IMR-90 (cell line): ENCODE data around the gene FOXM1.

Experiments used
- CEBPB ChIP-seq: IDR thresholded peaks from 2 replicates; pipeline ENCODE4 v1.6.1; 2012; ENCODE audit warnings: low read depth, low read length, improper control_type of control experiment
- CHD1 ChIP-seq: IDR thresholded peaks from 2 replicates; pipeline ENCODE4 v1.6.1; 2012; ENCODE audit warnings: low read depth, low read length, improper control_type of control experiment
- CTCF ChIP-seq: conservative IDR thresholded peaks from 2 replicates; pipeline ENCODE4 v1.5.1; 2012; ENCODE audit warnings: mild to moderate bottlenecking, low read depth, low read length, improper control_type of control experiment
- FOS ChIP-seq: fragments of 150-350 bp; IDR thresholded peaks from 2 replicates; pipeline ENCODE4 v1.6.1; 2016; ENCODE audit warnings: low read depth, low read length
- MAFK ChIP-seq: IDR thresholded peaks from 2 replicates; pipeline ENCODE4 v1.6.1; 2012; ENCODE audit warnings: low read depth, low read length, improper control_type of control experiment
- MAZ ChIP-seq: IDR thresholded peaks from 2 replicates; pipeline ENCODE4 v1.6.1; 2012; ENCODE audit warnings: low read depth, mild to moderate bottlenecking, low read length, improper control_type of control experiment, moderate library complexity, borderline replicate concordance
- MXI1 ChIP-seq: IDR thresholded peaks from 2 replicates; pipeline ENCODE4 v1.6.1; 2012; ENCODE audit warnings: low read depth, mild to moderate bottlenecking, low read length, moderate library complexity, borderline replicate concordance
- NFE2L2 ChIP-seq: fragments of 150-350 bp; IDR thresholded peaks from 2 replicates; pipeline ENCODE4 v1.6.1; 2016; ENCODE audit warnings: low read depth, mild to moderate bottlenecking, low read length
- POLR2A ChIP-seq: IDR thresholded peaks from 2 replicates; pipeline ENCODE4 v1.6.1; 2012; ENCODE audit warnings: mild to moderate bottlenecking, low read depth, low read length
- RAD21 ChIP-seq: IDR thresholded peaks from 2 replicates; pipeline ENCODE4 v1.6.1; 2012; ENCODE audit warnings: low read length, improper control_type of control experiment
- RCOR1 ChIP-seq: IDR thresholded peaks from 2 replicates; pipeline ENCODE4 v1.6.1; 2012; ENCODE audit warnings: mild to moderate bottlenecking, low read length, improper control_type of control experiment; ENCODE audit not compliant: insufficient replicate concordance
- RFX5 ChIP-seq: IDR thresholded peaks from 2 replicates; pipeline ENCODE4 v1.8.0; 2012; ENCODE audit warnings: low read depth, mild to moderate bottlenecking, low read length, moderate library complexity
- SMC3 ChIP-seq: fragments of 150-350 bp; IDR thresholded peaks from 2 replicates; pipeline ENCODE4 v1.6.1; 2016; ENCODE audit warnings: low read depth, mild to moderate bottlenecking, antibody characterized with exemption, low read length, moderate library complexity
- USF2 ChIP-seq: fragments of 150-350 bp; IDR thresholded peaks from 2 replicates; pipeline ENCODE4 v1.6.1; 2017; ENCODE audit warnings: mild to moderate bottlenecking, antibody characterized with exemption, low read length, low read depth

- TF ChIP-seq SMC3 (no peak), CEBPB (no peak), CTCF (no peak), RAD21 (no peak), POLR2A (no peak), NFE2L2 (no peak), RFX5 (no peak), MXI1 (no peak), FOS (no peak), USF2 (no peak), RCOR1 (no peak), CHD1 (no peak), MAZ (no peak), MAFK (no peak)
These were observed 22.1 kb downstream of the FOXM1 start for GRCh38 chr12:2854669-2855453.
